ENCODE data around the gene CAPZB. TPM values are rescaled to one million over a fixed set of nuclear protein-coding genes. Genes with fewer than 3 reads are reported as not detected.
"Not testable (repeated sequence)": the region's sequence is repeated elsewhere in the genome, so short reads cannot be mapped to it uniquely, and the experiment has no call there.

Gene CAPZB
- total and polyA plus RNA-seq, 10 donors: 139 to 386 (median 277) TPM

DNA sequence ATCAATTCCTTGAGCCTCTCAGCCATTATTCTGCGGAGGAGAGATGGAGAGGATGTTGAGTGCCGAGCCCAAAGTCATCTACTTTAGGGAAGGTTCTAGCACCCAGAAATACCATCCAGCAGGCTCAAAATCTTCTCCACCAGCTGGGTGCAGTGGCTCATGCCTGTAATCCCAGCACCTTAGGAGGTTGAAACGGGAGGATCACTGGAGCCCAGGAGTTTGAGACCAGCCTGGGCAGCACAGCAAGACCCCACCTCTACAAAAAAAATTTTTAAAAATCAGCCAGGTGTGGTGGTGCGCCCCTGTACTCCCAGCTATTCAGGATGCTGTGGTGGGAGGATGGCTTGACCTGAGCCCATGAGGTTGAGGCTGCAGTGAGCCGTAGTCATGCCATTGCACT, 39.5 kb upstream of the CAPZB start:
- 91 to 98% (median 95%) methylated on average over 5 of the region's 5 CpGs for WGBS, 5 donors
- DNase-seq: no peak
- Histone ChIP-seq H3K9me3 (peaks cover 0 to 5% (median 0%) of the 10 kb centered on the region in 8 donors), H3K36me3 (no peaks in the 10 kb centered on the region), H3K4me1 (no peaks in the 10 kb centered on the region), H3K27me3 (replicated peaks in 1 of 7) (no peaks in the 10 kb centered on the region), H3K27ac (no peak overlapping the region), H3K4me3 (no peak overlapping the region)
- TF ChIP-seq POLR2A (IDR thresholded peaks at IDR 0.05): no peak
- TF ChIP-seq, protein P1, sequence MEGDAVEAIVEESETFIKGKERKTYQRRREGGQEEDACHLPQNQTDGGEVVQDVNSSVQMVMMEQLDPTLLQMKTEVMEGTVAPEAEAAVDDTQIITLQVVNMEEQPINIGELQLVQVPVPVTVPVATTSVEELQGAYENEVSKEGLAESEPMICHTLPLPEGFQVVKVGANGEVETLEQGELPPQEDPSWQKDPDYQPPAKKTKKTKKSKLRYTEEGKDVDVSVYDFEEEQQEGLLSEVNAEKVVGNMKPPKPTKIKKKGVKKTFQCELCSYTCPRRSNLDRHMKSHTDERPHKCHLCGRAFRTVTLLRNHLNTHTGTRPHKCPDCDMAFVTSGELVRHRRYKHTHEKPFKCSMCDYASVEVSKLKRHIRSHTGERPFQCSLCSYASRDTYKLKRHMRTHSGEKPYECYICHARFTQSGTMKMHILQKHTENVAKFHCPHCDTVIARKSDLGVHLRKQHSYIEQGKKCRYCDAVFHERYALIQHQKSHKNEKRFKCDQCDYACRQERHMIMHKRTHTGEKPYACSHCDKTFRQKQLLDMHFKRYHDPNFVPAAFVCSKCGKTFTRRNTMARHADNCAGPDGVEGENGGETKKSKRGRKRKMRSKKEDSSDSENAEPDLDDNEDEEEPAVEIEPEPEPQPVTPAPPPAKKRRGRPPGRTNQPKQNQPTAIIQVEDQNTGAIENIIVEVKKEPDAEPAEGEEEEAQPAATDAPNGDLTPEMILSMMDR (IDR thresholded peaks at IDR 0.05 in 8 of 11, conservative IDR thresholded peaks at IDR 0.05 in 3 of 11): no peak
- TF ChIP-seq POLR2AphosphoS5 (IDR thresholded peaks at IDR 0.05): no peak
- intact Hi-C loops (cut with DNase I; ENCODE audit: low total_unique reads): no loop called here

- intact Hi-C loops (cut with DNase I; ENCODE audit: low total_unique reads); H3K36me3 ChIP-seq; H3K9me3 ChIP-seq; H3K27ac ChIP-seq; H3K27me3 ChIP-seq (replicated peaks in 1 of 7); H3K4me1 ChIP-seq; DNase-seq; H3K4me3 ChIP-seq: not testable (repeated sequence)
- 83 to 96% (median 87%) methylated on average over 4 of the region's 4 CpGs for WGBS, 5 donors
Measured at GRCh38 chr1:19522570-19522969, 37.2 kb upstream of the CAPZB start.

DNA sequence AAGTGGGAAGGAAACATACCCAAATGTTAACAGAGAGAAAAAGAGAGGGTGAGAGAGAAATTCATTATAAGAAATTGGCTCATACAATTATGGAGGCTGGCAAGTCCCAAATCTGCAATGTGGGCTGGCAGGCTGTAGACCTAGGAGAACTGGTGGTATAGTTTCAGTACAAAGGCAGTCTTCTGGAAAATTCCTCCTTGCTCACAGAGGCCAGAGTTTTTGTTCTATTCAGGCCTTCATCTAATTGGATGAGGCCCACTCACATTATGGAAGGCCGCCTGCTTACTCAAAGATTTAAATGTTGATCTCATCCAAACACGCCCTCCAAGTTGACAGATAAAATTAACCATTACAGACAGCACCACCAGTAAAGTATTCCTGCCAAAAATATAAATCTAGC, 36.1 kb upstream of the CAPZB start:
- H3K27me3 ChIP-seq (replicated peaks in 1 of 7): no peaks in the 10 kb centered on the region
- peaks cover 0 to 9% (median 7%) of the 10 kb centered on the region in 6 donors for H3K4me1 ChIP-seq
- no peak overlapping the region for H3K27ac ChIP-seq
- no peak for DNase-seq
- no peaks in the 10 kb centered on the region for H3K36me3 ChIP-seq
- peaks cover 0 to 5% (median 0%) of the 10 kb centered on the region in 8 donors for H3K9me3 ChIP-seq
- no peak overlapping the region for H3K4me3 ChIP-seq
- WGBS, 5 donors: 90 to 100% (median 94%) methylated on average over 2 of the region's 2 CpGs
- intact Hi-C loops (cut with DNase I; ENCODE audit: low total_unique reads): no loop called here
- TF ChIP-seq POLR2AphosphoS5 (IDR thresholded peaks at IDR 0.05) (no peak), POLR2A (IDR thresholded peaks at IDR 0.05) (no peak)
- TF ChIP-seq, protein P1 (IDR thresholded peaks at IDR 0.05 in 8 of 11, conservative IDR thresholded peaks at IDR 0.05 in 3 of 11): no peak

- Histone ChIP-seq H3K27me3 (replicated peaks in 1 of 7) (no peaks in the 10 kb centered on the region), H3K9me3 (peaks cover 0 to 5% (median 0%) of the 10 kb centered on the region in 8 donors), H3K4me3 (no peak overlapping the region), H3K4me1 (peaks cover 0 to 12% (median 7%) of the 10 kb centered on the region in 6 donors), H3K27ac (no peak overlapping the region), H3K36me3 (no peaks in the 10 kb centered on the region)
- TF ChIP-seq, protein P1 (IDR thresholded peaks at IDR 0.05 in 8 of 11, conservative IDR thresholded peaks at IDR 0.05 in 3 of 11): no peak
- TF ChIP-seq POLR2AphosphoS5 (IDR thresholded peaks at IDR 0.05): no peak
- TF ChIP-seq POLR2A (IDR thresholded peaks at IDR 0.05): no peak
- no peak for DNase-seq
- intact Hi-C loops (cut with DNase I; ENCODE audit: low total_unique reads): no loop called here
Measured at GRCh38 chr1:19517017-19517416, 31.7 kb upstream of the CAPZB start.

DNA sequence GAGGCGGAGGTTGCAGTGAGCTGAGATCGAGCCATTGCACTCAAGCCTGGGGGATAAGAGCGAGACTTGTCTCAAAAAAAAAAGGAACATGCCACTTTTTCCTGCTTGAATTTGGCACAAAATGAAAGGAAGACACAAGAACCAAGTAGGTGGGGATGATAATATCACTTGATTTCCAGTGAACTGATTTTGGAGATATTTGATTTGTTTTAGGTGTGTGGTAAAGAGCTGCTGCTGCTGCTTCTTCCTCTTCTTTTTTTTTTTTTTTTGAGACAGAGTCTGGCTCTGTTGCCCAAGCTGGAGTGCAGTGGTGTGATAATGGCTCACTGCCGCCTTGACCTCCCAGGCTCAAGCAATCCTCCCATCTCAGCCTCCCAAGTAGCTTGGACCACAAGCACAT, 29.9 kb upstream of the CAPZB start:
- no peak overlapping the region for H3K27ac ChIP-seq
- intact Hi-C loops (cut with DNase I; ENCODE audit: low total_unique reads): no loop called here
- no peaks in the 10 kb centered on the region for H3K27me3 ChIP-seq (replicated peaks in 1 of 7)
- 91 to 97% (median 92%) methylated on average over 4 of the region's 4 CpGs for WGBS, 5 donors
- no peaks in the 10 kb centered on the region for H3K36me3 ChIP-seq
- DNase-seq: no peak
- TF ChIP-seq, protein P1 (IDR thresholded peaks at IDR 0.05 in 8 of 11, conservative IDR thresholded peaks at IDR 0.05 in 3 of 11): no peak
- no peaks in the 10 kb centered on the region for H3K9me3 ChIP-seq
- H3K4me1 ChIP-seq: peaks cover 0 to 30% (median 15%) of the 10 kb centered on the region in 6 donors
- H3K4me3 ChIP-seq: no peak overlapping the region

Data from spleen (tissue), 11 donors.